Measurements from ENCODE around the gene GMIP.

DNA sequence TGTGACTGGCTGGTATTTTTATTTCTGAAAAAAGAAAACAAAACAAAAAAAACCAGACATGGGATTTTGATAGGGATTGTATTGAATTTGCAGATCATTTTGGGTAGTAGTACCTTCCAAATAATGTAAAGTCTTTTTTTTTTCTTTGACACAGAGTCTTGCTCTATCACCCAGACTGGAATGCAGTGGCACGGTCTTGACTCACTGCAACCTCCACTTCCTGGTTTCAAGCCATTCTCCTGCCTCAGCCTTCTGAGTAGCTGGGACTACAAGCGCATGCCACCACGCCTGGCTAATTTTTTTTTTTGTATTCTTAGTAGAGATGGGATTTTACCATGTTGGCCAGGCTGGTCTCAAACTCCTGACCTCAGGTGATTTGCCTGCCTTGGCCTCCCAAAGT lies 29.4 kb upstream of the GMIP start:
- no peak for TF ChIP-seq YY1 (IDR thresholded peaks at IDR 0.05; ENCODE audit: insufficient read depth, insufficient read length)
- no peak for TF ChIP-seq ZNF274 (IDR thresholded peaks at IDR 0.05; ENCODE audit: low read depth, low read length)
- TF ChIP-seq SUZ12 (IDR thresholded peaks at IDR 0.05; ENCODE audit: extremely low read depth, insufficient read depth, insufficient read length), result no peak

Data from NT2/D1 (cell line).